ENCODE results near the gene MBD2. TPM values are rescaled to one million over a fixed set of nuclear protein-coding genes. Genes with fewer than 3 reads are reported as not detected.
"Not testable (repeated sequence)": the region's sequence is repeated elsewhere in the genome, so short reads cannot be mapped to it uniquely, and the experiment has no call there.

MBD2 gene
- total RNA-seq, 1 experiment from 2014 or later, result 16.2 TPM

- no peak for DNase-seq (ENCODE audit: low spot score)
These were observed 73.1 kb downstream of the MBD2 start for GRCh38 chr18:54151376-54151775.

GRCh38 chr18:54150226-54150625, 74.2 kb downstream of the MBD2 start:
- DNase-seq (ENCODE audit: low spot score), result peak; percentile 21

GRCh38 chr18:54149078-54149697, 75.3 kb downstream of the MBD2 start:
- peak; percentile 86 for DNase-seq (ENCODE audit: low spot score)

GRCh38 chr18:54148678-54149077, 75.8 kb downstream of the MBD2 start:
- DNase-seq (ENCODE audit: low spot score), result no peak

GRCh38 chr18:54148151-54148550, 76.3 kb downstream of the MBD2 start:
- DNase-seq (ENCODE audit: low spot score), result no peak

- DNase-seq (ENCODE audit: low spot score), result no peak
These were observed 77.0 kb downstream of the MBD2 start for GRCh38 chr18:54147439-54147838.

- no peak for DNase-seq (ENCODE audit: low spot score)
These were observed 83.3 kb downstream of the MBD2 start for GRCh38 chr18:54141041-54141608.

GRCh38 chr18:54140641-54141040, 83.8 kb downstream of the MBD2 start:
- no peak for DNase-seq (ENCODE audit: low spot score)

GRCh38 chr18:54135216-54135615, 89.3 kb downstream of the MBD2 start:
- DNase-seq (ENCODE audit: low spot score), result no peak

- no peak for DNase-seq (ENCODE audit: low spot score)
These were observed 90.4 kb downstream of the MBD2 start for GRCh38 chr18:54134053-54134452.

- no peak for DNase-seq (ENCODE audit: low spot score)
These were observed 93.8 kb downstream of the MBD2 start for GRCh38 chr18:54130631-54131030.

GRCh38 chr18:54130177-54130576, 94.3 kb downstream of the MBD2 start:
- DNase-seq (ENCODE audit: low spot score), result no peak

GRCh38 chr18:54129448-54130067, 94.9 kb downstream of the MBD2 start:
- DNase-seq (ENCODE audit: low spot score), result no peak

GRCh38 chr18:54127759-54128378, 96.6 kb downstream of the MBD2 start:
- peak; percentile 29 for DNase-seq (ENCODE audit: low spot score)

- no peak for DNase-seq (ENCODE audit: low spot score)
These were observed 99.0 kb downstream of the MBD2 start for GRCh38 chr18:54125429-54125828.

- not testable (repeated sequence) for DNase-seq (ENCODE audit: low spot score)
These were observed 100.6 kb downstream of the MBD2 start for GRCh38 chr18:54123720-54124440.

GRCh38 chr18:54119524-54120019, 104.9 kb downstream of the MBD2 start:
- DNase-seq (ENCODE audit: low spot score), result peak; percentile 42

- no peak for DNase-seq (ENCODE audit: low spot score)
These were observed 106.4 kb downstream of the MBD2 start for GRCh38 chr18:54117853-54118773.

- DNase-seq (ENCODE audit: low spot score), result no peak
These were observed 107.8 kb downstream of the MBD2 start for GRCh38 chr18:54116541-54117257.

- DNase-seq (ENCODE audit: low spot score), result no peak
These were observed 112.1 kb downstream of the MBD2 start for GRCh38 chr18:54112356-54112755.

Measured in A172 (cell line).